Neural cell (in vitro differentiated cells): Measurements from ENCODE around the gene RASSF8. TPM values are rescaled to one million over a fixed set of nuclear protein-coding genes. Genes with fewer than 3 reads are reported as not detected.

Experiments used
- H2AFZ ChIP-seq: fragments of 200-600, 300-800 bp; sonication (generic), shearing (Covaris generic); 2 replicates; pipeline ENCODE4 v1.6.0; 2014; ENCODE audit warnings: low read depth, mild to moderate bottlenecking, antibody characterized with exemption, low read length, moderate library complexity
- H3F3A ChIP-seq: fragments of 200-600 bp; shearing (Covaris generic); 2 replicates; pipeline ENCODE4 v1.6.1; 2016; ENCODE audit warnings: mild to moderate bottlenecking, moderate library complexity, mixed read lengths, antibody characterized with exemption, low read length; ENCODE audit not compliant: insufficient read depth, poor library complexity, severe bottlenecking
- H3K27ac ChIP-seq: fragments of 200-600, 300-800 bp; sonication (generic), shearing (Covaris generic); 2 replicates; pipeline ENCODE4 v1.5.1; 2014; ENCODE audit warnings: mild to moderate bottlenecking, low read length, moderate library complexity
- H3K27me3 ChIP-seq: fragments of 300-800, 200-600 bp; sonication (generic), shearing (Covaris generic); 2 replicates; pipeline ENCODE4 v1.6.0; 2014; ENCODE audit warnings: mild to moderate bottlenecking, low read depth, low read length, moderate library complexity; ENCODE audit not compliant: insufficient read depth
- H3K36me3 ChIP-seq: fragments of 300-800, 200-600 bp; sonication (generic), shearing (Covaris generic); 2 replicates; pipeline ENCODE4 v1.5.1; 2014; ENCODE audit warnings: mild to moderate bottlenecking, antibody characterized with exemption, low read length, moderate library complexity; ENCODE audit not compliant: insufficient read depth
- H3K4me2 ChIP-seq: fragments of 300-800, 200-600 bp; sonication (generic), shearing (Covaris generic); 2 replicates; pipeline ENCODE4 v1.6.0; 2014; ENCODE audit warnings: mild to moderate bottlenecking, low read length
- H3K4me3 ChIP-seq: fragments of 300-800, 200-600 bp; sonication (generic), shearing (Covaris generic); 2 replicates; pipeline ENCODE4 v1.5.1; 2014; ENCODE audit warnings: mild to moderate bottlenecking, low read length, moderate library complexity
- H3K79me2 ChIP-seq: fragments of 200-600 bp; shearing (Covaris generic); replicated peaks from 2 replicates; pipeline ENCODE4 v1.6.0; 2014; ENCODE audit warnings: mild to moderate bottlenecking, low read length, moderate library complexity; ENCODE audit not compliant: insufficient read depth
- H3K9ac ChIP-seq: fragments of 300-800, 200-600 bp; sonication (generic), shearing (Covaris generic); 2 replicates; pipeline ENCODE4 v1.6.1; 2016; ENCODE audit warnings: mild to moderate bottlenecking, low read length, mixed read lengths
- H3K9me2 ChIP-seq: fragments of 200-600 bp; shearing (Covaris generic); 2 replicates; pipeline ENCODE4 v1.6.1; 2016; ENCODE audit warnings: mild to moderate bottlenecking, low read length, mixed read lengths; ENCODE audit not compliant: insufficient read depth
- H3K9me3 ChIP-seq: fragments of 200-600, 300-800 bp; sonication (generic), shearing (Covaris generic); 2 replicates; pipeline ENCODE4 v1.6.1; 2016; ENCODE audit warnings: mild to moderate bottlenecking, mixed run types, low read length, moderate library complexity, mixed read lengths
- H4K20me1 ChIP-seq: fragments of 200-600 bp; shearing (Covaris generic); 2 replicates; pipeline ENCODE4 v1.6.1; 2016; ENCODE audit warnings: mild to moderate bottlenecking, mixed run types; ENCODE audit not compliant: insufficient read depth
- EP300 ChIP-seq: fragments of 450-650 bp; conservative IDR thresholded peaks from 2 replicates; pipeline ENCODE4 v1.6.1; 2014; ENCODE audit warnings: antibody characterized with exemption, mild to moderate bottlenecking, moderate library complexity; ENCODE audit not compliant: poor library complexity, severe bottlenecking
- EZH2 ChIP-seq: fragments of 200-600, 300-800 bp; shearing (Covaris generic), sonication (generic); IDR thresholded peaks from 2 replicates; pipeline ENCODE4 v1.6.1; 2014; ENCODE audit warnings: antibody characterized with exemption, low read length, borderline replicate concordance, mild to moderate bottlenecking; ENCODE audit not compliant: insufficient read depth, poor library complexity, severe bottlenecking
- MXI1 ChIP-seq: fragments of 450-650 bp; conservative IDR thresholded peaks from 2 replicates; pipeline ENCODE4 v1.6.1; 2014; ENCODE audit warnings: antibody characterized with exemption, mild to moderate bottlenecking; ENCODE audit not compliant: poor library complexity, severe bottlenecking
- POLR2AphosphoS5 ChIP-seq: IDR thresholded peaks from 2 replicates; pipeline ENCODE4 v1.6.1; 2012
- RAD21 ChIP-seq: fragments of 450-650 bp; conservative IDR thresholded peaks from 2 replicates; pipeline ENCODE4 v1.6.1; 2014; ENCODE audit warnings: antibody characterized with exemption, mild to moderate bottlenecking, moderate library complexity
- SMC3 ChIP-seq: fragments of 450-650 bp; conservative IDR thresholded peaks from 2 replicates; pipeline ENCODE4 v1.6.1; 2014; ENCODE audit warnings: antibody characterized with exemption, mild to moderate bottlenecking, moderate library complexity; ENCODE audit not compliant: poor library complexity
- TAF1 ChIP-seq: IDR thresholded peaks from 2 replicates; pipeline ENCODE4 v1.6.1; 2012; ENCODE audit warnings: low read depth
- polyA plus RNA-seq: library from polyadenylated mRNA; depleted of rRNA; stranded (reverse); fragments of >200 nt; gene quantifications from 2 replicates; pipeline ENCODE4 v1.2.3, GENCODE V29; 2014
- TF ChIP-seq, protein P1 (sequence below): fragments of 450-650 bp; IDR thresholded peaks from 2 replicates; pipeline ENCODE4 v1.5.1; 2014; ENCODE audit warnings: antibody characterized with exemption, mild to moderate bottlenecking, moderate library complexity; ENCODE audit not compliant: poor library complexity, severe bottlenecking
- TF ChIP-seq, protein P2 (sequence below): IDR thresholded peaks from 2 replicates; pipeline ENCODE4 v1.6.1; 2012; ENCODE audit warnings: borderline replicate concordance

RASSF8 gene
- polyA plus RNA-seq, 1 donor from 2014 or later, result 11.4 TPM

DNA sequence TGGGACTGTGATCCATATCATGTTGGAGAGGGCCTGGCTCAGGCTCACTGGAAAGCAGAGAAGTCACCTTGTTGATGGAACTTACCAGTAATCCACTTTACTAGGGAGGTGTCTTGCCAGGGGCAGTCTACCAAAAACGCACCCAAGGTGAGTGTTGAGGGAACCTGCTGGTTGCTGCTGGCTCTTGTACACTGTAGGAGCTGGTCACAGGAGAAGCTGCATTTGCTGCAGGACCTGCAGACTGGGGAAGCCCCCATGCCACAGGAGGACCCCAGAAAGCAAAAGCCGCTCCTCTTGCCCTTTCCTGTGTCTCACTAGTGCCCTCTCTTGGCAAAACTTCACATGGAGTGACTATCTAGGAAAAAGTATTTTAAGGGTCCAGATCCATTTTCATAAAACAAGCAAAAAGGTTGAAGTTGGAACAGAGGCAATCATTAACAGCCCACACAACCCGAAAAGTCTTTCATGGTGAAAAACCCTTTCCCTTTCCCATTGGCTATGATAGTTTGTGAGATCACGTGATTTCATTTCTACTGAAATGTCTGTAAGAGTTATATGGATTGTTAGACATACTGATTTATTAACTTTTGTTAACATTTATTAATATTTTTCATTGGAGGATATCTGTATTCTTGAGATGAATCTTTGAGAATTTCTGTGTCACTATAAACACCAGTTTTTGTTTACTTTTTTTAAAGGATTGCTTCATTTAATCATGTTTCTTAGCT is 59.2 kb downstream of the RASSF8 start:
- peaks cover 7% of the 10 kb centered on the region for H3K79me2 ChIP-seq

DNA sequence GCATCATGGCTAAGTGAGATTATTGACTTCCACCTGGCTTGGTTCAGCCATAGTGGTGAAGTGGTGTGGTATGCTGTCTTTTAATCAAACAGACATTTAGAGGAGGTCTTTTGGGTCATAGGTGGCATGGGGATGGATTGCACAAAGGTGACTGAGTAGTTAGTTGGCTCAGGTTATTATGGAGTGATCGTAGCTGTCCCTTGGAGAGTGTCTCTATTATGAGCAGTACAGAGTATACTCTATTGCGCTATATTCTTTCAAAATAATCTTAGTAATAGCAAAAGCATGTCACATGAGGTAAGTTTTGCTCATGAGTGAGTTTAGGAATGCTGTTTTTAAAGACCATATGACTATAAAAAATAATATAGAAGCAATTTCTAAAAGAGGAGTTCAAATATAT is 60.4 kb downstream of the RASSF8 start:
- Histone ChIP-seq H3K4me3 (no peak overlapping the region), H3F3A (no peaks in the 10 kb centered on the region), H3K9me2 (no peaks in the 10 kb centered on the region), H3K27ac (no peak overlapping the region), H3K36me3 (no peaks in the 10 kb centered on the region), H3K27me3 (no peaks in the 10 kb centered on the region), H3K79me2 (peaks cover 7% of the 10 kb centered on the region), H3K9me3 (no peaks in the 10 kb centered on the region), H4K20me1 (no peaks in the 10 kb centered on the region), H3K4me2 (no peak overlapping the region), H3K9ac (no peak overlapping the region), H2AFZ (no peak overlapping the region)
- TF ChIP-seq, protein P1, sequence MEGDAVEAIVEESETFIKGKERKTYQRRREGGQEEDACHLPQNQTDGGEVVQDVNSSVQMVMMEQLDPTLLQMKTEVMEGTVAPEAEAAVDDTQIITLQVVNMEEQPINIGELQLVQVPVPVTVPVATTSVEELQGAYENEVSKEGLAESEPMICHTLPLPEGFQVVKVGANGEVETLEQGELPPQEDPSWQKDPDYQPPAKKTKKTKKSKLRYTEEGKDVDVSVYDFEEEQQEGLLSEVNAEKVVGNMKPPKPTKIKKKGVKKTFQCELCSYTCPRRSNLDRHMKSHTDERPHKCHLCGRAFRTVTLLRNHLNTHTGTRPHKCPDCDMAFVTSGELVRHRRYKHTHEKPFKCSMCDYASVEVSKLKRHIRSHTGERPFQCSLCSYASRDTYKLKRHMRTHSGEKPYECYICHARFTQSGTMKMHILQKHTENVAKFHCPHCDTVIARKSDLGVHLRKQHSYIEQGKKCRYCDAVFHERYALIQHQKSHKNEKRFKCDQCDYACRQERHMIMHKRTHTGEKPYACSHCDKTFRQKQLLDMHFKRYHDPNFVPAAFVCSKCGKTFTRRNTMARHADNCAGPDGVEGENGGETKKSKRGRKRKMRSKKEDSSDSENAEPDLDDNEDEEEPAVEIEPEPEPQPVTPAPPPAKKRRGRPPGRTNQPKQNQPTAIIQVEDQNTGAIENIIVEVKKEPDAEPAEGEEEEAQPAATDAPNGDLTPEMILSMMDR, result no peak
- no peak for TF ChIP-seq POLR2AphosphoS5
- no peak for TF ChIP-seq EP300
- no peak for TF ChIP-seq EZH2
- TF ChIP-seq, protein P2, sequence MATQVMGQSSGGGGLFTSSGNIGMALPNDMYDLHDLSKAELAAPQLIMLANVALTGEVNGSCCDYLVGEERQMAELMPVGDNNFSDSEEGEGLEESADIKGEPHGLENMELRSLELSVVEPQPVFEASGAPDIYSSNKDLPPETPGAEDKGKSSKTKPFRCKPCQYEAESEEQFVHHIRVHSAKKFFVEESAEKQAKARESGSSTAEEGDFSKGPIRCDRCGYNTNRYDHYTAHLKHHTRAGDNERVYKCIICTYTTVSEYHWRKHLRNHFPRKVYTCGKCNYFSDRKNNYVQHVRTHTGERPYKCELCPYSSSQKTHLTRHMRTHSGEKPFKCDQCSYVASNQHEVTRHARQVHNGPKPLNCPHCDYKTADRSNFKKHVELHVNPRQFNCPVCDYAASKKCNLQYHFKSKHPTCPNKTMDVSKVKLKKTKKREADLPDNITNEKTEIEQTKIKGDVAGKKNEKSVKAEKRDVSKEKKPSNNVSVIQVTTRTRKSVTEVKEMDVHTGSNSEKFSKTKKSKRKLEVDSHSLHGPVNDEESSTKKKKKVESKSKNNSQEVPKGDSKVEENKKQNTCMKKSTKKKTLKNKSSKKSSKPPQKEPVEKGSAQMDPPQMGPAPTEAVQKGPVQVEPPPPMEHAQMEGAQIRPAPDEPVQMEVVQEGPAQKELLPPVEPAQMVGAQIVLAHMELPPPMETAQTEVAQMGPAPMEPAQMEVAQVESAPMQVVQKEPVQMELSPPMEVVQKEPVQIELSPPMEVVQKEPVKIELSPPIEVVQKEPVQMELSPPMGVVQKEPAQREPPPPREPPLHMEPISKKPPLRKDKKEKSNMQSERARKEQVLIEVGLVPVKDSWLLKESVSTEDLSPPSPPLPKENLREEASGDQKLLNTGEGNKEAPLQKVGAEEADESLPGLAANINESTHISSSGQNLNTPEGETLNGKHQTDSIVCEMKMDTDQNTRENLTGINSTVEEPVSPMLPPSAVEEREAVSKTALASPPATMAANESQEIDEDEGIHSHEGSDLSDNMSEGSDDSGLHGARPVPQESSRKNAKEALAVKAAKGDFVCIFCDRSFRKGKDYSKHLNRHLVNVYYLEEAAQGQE, result no peak
- TF ChIP-seq SMC3, result no peak
- TF ChIP-seq RAD21, result no peak
- TF ChIP-seq MXI1, result no peak

More for the DNA sequence above, 59.2 kb downstream of the RASSF8 start:
- Histone ChIP-seq H3K9me3 (no peaks in the 10 kb centered on the region), H3K27ac (no peak overlapping the region), H3K9ac (no peak overlapping the region), H3K9me2 (no peaks in the 10 kb centered on the region), H3K4me2 (no peak overlapping the region), H2AFZ (no peak overlapping the region), H3K27me3 (no peaks in the 10 kb centered on the region), H3K4me3 (no peak overlapping the region), H3F3A (no peaks in the 10 kb centered on the region), H4K20me1 (no peaks in the 10 kb centered on the region), H3K36me3 (no peaks in the 10 kb centered on the region)
- TF ChIP-seq, protein P1, result no peak
- TF ChIP-seq RAD21 (no peak), EZH2 (no peak), POLR2AphosphoS5 (no peak), EP300 (no peak), TAF1 (no peak), SMC3 (no peak), MXI1 (no peak)
- TF ChIP-seq, protein P2, result no peak
